Astrocyte (in vitro differentiated cells and primary cell): ENCODE results near the gene ESAM. TPM values are rescaled to one million over a fixed set of nuclear protein-coding genes. Genes with fewer than 3 reads are reported as not detected.

ENCODE experiments used
- DNase-seq: peaks from one replicate; pipeline ENCODE4 v3.0.0-alpha.2; 2010; ENCODE audit warnings: low read depth
- FAIRE-seq: peaks from 2 replicates; lab custom pipeline; 2011; peaks lifted over from hg19 to GRCh38; lab: Jason Lieb, UNC
- H2AFZ ChIP-seq: 2 replicates; pipeline ENCODE4 v1.6.0; 2012; ENCODE audit warnings: low read depth, low read length, inconsistent platforms
- H3K27ac ChIP-seq: 2 replicates; pipeline ENCODE4 v1.5.1; 2011; ENCODE audit warnings: low read depth, low read length, inconsistent platforms
- H3K27me3 ChIP-seq: 2 replicates; pipeline ENCODE4 v1.6.0; 2011; ENCODE audit warnings: low read length, inconsistent platforms; ENCODE audit not compliant: insufficient read depth
- H3K36me3 ChIP-seq: 2 replicates; pipeline ENCODE4 v1.5.1; 2011; ENCODE audit warnings: low read length, inconsistent platforms; ENCODE audit not compliant: insufficient read depth
- H3K4me1 ChIP-seq: 2 replicates; pipeline ENCODE4 v1.5.1; 2011; ENCODE audit warnings: low read length, inconsistent platforms; ENCODE audit not compliant: insufficient read depth
- H3K4me2 ChIP-seq: 2 replicates; pipeline ENCODE4 v1.6.0; 2012; ENCODE audit warnings: low read length, inconsistent platforms
- H3K4me3 ChIP-seq: 2 replicates; pipeline ENCODE4 v1.5.1; 2011; ENCODE audit warnings: low read depth, mild to moderate bottlenecking, low read length, inconsistent platforms; ENCODE audit not compliant: insufficient read depth
- H3K79me2 ChIP-seq: 2 replicates; pipeline ENCODE4 v1.6.0; 2012; ENCODE audit warnings: mild to moderate bottlenecking, low read length, inconsistent platforms; ENCODE audit not compliant: insufficient read depth
- H3K9ac ChIP-seq: 2 replicates; pipeline ENCODE4 v1.6.0; 2012; ENCODE audit warnings: mild to moderate bottlenecking, low read length, inconsistent platforms
- H3K9me3 ChIP-seq: 2 replicates; pipeline ENCODE4 v1.5.1; 2012; ENCODE audit warnings: low read depth, mild to moderate bottlenecking, low read length, inconsistent platforms; ENCODE audit not compliant: insufficient read depth
- H4K20me1 ChIP-seq: 2 replicates; pipeline ENCODE4 v1.6.0; 2012; ENCODE audit warnings: low read length, inconsistent platforms; ENCODE audit not compliant: insufficient read depth
- H3K27ac Mint-ChIP-seq: one replicate; pipeline ENCODE4 v1.8.0; 2021; ENCODE audit warnings: mild to moderate bottlenecking, mixed read lengths; ENCODE audit not compliant: unreplicated experiment
- H3K27me3 Mint-ChIP-seq: one replicate; pipeline ENCODE4 v1.8.0; 2021; ENCODE audit warnings: low read depth, mixed read lengths; ENCODE audit not compliant: unreplicated experiment
- H3K36me3 Mint-ChIP-seq: one replicate; pipeline ENCODE4 v1.8.0; 2021; ENCODE audit warnings: low read depth, mixed read lengths; ENCODE audit not compliant: unreplicated experiment
- H3K4me1 Mint-ChIP-seq: one replicate; pipeline ENCODE4 v1.8.0; 2021; ENCODE audit warnings: low read depth, mixed read lengths; ENCODE audit not compliant: unreplicated experiment
- H3K4me3 Mint-ChIP-seq: one replicate; pipeline ENCODE4 v1.8.0; 2021; ENCODE audit warnings: mild to moderate bottlenecking, moderate library complexity, mixed read lengths; ENCODE audit not compliant: unreplicated experiment
- H3K9me3 Mint-ChIP-seq: one replicate; pipeline ENCODE4 v1.8.0; 2021; ENCODE audit warnings: mild to moderate bottlenecking, mixed read lengths; ENCODE audit not compliant: unreplicated experiment
- EZH2 ChIP-seq: IDR thresholded peaks from 2 replicates; pipeline ENCODE4 v1.6.1; 2012; ENCODE audit warnings: mild to moderate bottlenecking, low read length, inconsistent platforms; ENCODE audit not compliant: insufficient read depth
- total RNA-seq: library from RNA; stranded (reverse); gene quantifications from 2 replicates; pipeline ENCODE4 v1.2.1, GENCODE V29; 2021
- TF ChIP-seq, protein P1 (sequence below): IDR thresholded peaks from 2 replicates; pipeline ENCODE4 v1.5.1; 2011; ENCODE audit warnings: low read depth, mild to moderate bottlenecking, inconsistent platforms, low read length, moderate library complexity; ENCODE audit not compliant: insufficient read depth

Gene ESAM
- total RNA-seq, 1 donor from 2014 or later: 22.0 TPM

DNA sequence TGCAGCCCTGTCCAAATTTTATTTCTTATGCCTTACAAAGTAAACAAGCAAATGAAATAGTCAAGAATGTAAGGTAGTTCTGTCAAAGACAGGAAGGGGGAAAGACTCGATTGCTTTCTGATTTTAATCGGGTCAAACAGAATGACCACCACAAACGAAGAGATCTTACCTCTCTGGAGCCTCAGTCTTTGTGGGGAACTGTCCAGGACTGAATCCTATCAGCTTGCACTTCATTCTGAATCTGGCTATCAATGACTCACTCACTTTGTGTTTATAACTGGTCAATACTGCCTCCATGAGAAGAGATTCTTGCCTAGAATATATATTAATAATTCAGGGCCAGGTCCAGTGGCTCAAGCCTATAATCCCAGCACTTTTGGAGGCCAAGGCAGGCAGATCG lies 20.9 kb upstream of the ESAM start:
- Histone ChIP-seq H4K20me1 (peaks cover 63% of the 10 kb centered on the region), H3K36me3 (no peaks in the 10 kb centered on the region), H3K79me2 (peaks cover 63% of the 10 kb centered on the region), H3K9me3 (no peaks in the 10 kb centered on the region), H3K9ac (no peak overlapping the region), H3K4me2 (no peak overlapping the region), H3K4me3 (no peak overlapping the region), H3K27ac (no peak overlapping the region), H2AFZ (no peak overlapping the region), H3K27me3 (no peaks in the 10 kb centered on the region), H3K4me1 (no peaks in the 10 kb centered on the region)
- no peak for TF ChIP-seq EZH2
- TF ChIP-seq, protein P1, sequence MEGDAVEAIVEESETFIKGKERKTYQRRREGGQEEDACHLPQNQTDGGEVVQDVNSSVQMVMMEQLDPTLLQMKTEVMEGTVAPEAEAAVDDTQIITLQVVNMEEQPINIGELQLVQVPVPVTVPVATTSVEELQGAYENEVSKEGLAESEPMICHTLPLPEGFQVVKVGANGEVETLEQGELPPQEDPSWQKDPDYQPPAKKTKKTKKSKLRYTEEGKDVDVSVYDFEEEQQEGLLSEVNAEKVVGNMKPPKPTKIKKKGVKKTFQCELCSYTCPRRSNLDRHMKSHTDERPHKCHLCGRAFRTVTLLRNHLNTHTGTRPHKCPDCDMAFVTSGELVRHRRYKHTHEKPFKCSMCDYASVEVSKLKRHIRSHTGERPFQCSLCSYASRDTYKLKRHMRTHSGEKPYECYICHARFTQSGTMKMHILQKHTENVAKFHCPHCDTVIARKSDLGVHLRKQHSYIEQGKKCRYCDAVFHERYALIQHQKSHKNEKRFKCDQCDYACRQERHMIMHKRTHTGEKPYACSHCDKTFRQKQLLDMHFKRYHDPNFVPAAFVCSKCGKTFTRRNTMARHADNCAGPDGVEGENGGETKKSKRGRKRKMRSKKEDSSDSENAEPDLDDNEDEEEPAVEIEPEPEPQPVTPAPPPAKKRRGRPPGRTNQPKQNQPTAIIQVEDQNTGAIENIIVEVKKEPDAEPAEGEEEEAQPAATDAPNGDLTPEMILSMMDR: no peak
- FAIRE-seq (no peak), DNase-seq (no peak)
- H3K27ac Mint-ChIP-seq: no peak overlapping the region
- H3K27me3 Mint-ChIP-seq: no peaks in the 10 kb centered on the region
- no peak overlapping the region for H3K4me3 Mint-ChIP-seq
- H3K4me1 Mint-ChIP-seq: peaks cover 6% of the 10 kb centered on the region
- H3K36me3 Mint-ChIP-seq: peaks cover 3% of the 10 kb centered on the region
- H3K9me3 Mint-ChIP-seq: no peaks in the 10 kb centered on the region

DNA sequence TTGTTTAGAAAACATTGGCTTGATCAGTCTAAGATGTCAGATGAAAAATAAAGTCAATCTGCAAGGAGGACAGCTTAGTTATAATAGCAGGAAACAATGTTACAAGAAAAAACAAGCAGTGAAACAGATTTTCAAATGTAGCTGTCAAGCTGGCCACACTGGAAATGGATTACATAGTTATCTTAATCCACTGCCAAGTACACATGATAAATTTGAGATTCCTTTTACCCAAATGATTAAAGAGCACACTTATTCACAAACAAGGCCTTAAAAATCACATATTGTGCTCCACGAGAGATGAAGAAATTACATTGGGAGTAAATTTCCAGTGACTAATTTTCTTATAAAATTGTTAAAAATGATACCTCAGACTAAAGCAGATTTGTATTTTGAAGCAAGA lies 17.5 kb upstream of the ESAM start:
- H3K4me3 ChIP-seq: no peak overlapping the region
- H3K4me1 Mint-ChIP-seq: peaks cover 13% of the 10 kb centered on the region
- H2AFZ ChIP-seq: no peak overlapping the region
- peaks cover 9% of the 10 kb centered on the region for H3K36me3 Mint-ChIP-seq
- no peaks in the 10 kb centered on the region for H3K4me1 ChIP-seq
- DNase-seq (no peak), FAIRE-seq (no peak)
- no peaks in the 10 kb centered on the region for H3K9me3 ChIP-seq
- no peaks in the 10 kb centered on the region for H3K36me3 ChIP-seq
- no peaks in the 10 kb centered on the region for H3K9me3 Mint-ChIP-seq
- no peak overlapping the region for H3K27ac Mint-ChIP-seq
- no peak overlapping the region for H3K27ac ChIP-seq
- H3K9ac ChIP-seq: no peak overlapping the region
- H4K20me1 ChIP-seq: peaks cover 51% of the 10 kb centered on the region
- TF ChIP-seq EZH2: no peak
- peaks cover 60% of the 10 kb centered on the region for H3K79me2 ChIP-seq
- H3K4me3 Mint-ChIP-seq: no peak overlapping the region
- H3K27me3 Mint-ChIP-seq: no peaks in the 10 kb centered on the region
- H3K4me2 ChIP-seq: no peak overlapping the region
- no peaks in the 10 kb centered on the region for H3K27me3 ChIP-seq

DNA sequence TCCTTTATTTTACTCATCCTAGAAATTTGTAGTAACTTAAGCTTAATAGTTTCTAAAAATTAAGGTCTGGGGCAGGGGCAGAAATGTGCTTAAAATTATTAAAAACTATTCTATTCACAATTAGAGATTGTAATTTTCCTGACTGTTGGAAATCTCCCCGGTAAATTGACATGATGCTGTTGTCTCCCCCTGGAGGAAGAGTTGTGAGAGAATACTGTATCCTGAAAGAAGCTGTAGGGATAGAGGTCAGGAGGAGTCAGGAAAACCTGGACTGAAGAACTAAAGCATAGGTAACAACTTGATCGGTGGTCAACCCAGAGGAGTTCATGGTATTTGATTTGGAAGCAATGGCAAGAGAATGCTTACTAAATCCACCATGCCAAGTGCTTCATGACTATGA lies 16.2 kb upstream of the ESAM start:
- Mint-ChIP-seq H3K9me3 (no peaks in the 10 kb centered on the region), H3K27ac (no peak overlapping the region), H3K4me1 (peaks cover 13% of the 10 kb centered on the region), H3K27me3 (no peaks in the 10 kb centered on the region), H3K36me3 (peaks cover 9% of the 10 kb centered on the region), H3K4me3 (no peak overlapping the region)
- DNase-seq (no peak), FAIRE-seq (no peak)
- Histone ChIP-seq H3K9ac (no peak overlapping the region), H3K4me3 (no peak overlapping the region), H4K20me1 (peaks cover 42% of the 10 kb centered on the region), H3K4me1 (no peaks in the 10 kb centered on the region), H3K79me2 (peaks cover 53% of the 10 kb centered on the region), H3K4me2 (no peak overlapping the region), H2AFZ (no peak overlapping the region), H3K36me3 (no peaks in the 10 kb centered on the region), H3K27me3 (no peaks in the 10 kb centered on the region), H3K27ac (no peak overlapping the region), H3K9me3 (no peaks in the 10 kb centered on the region)
- TF ChIP-seq, protein P1: no peak
- no peak for TF ChIP-seq EZH2
